AML-193 (cell line): Measurements from ENCODE around the gene IL1R2.
"Not testable (repeated sequence)": the region's sequence is repeated elsewhere in the genome, so short reads cannot be mapped to it uniquely, and the experiment has no call there.

Experiments
- DNase-seq, 2 experiments: peaks; one replicate each; lab custom pipeline; 2025; lab: John Stamatoyannopoulos, UW

The IL1R2 gene

GRCh38 chr2:102000012-102000411, 8.3 kb downstream of the IL1R2 start:
- no peak for DNase-seq

GRCh38 chr2:102000813-102001766, 9.3 kb downstream of the IL1R2 start:
- DNase-seq = no peak

GRCh38 chr2:102001767-102002142, 10.0 kb downstream of the IL1R2 start:
- DNase-seq = no peak

GRCh38 chr2:102002228-102002627, 10.5 kb downstream of the IL1R2 start:
- DNase-seq = no peak

- not testable (repeated sequence) for DNase-seq
Observed at GRCh38 chr2:102002909-102003308, 11.1 kb downstream of the IL1R2 start.

- DNase-seq = no peak
Observed at GRCh38 chr2:102003696-102004095, 11.9 kb downstream of the IL1R2 start.

- no peak for DNase-seq
Observed at GRCh38 chr2:102004581-102004980, 12.8 kb downstream of the IL1R2 start.

- DNase-seq = no peak
Observed at GRCh38 chr2:102005449-102005848, 13.7 kb downstream of the IL1R2 start.

- peak; percentile 43 to 58 for DNase-seq
Observed at GRCh38 chr2:102005989-102006885, 14.5 kb downstream of the IL1R2 start.

GRCh38 chr2:102006886-102007278, 15.1 kb downstream of the IL1R2 start:
- DNase-seq = no peak

- DNase-seq = no peak
Observed at GRCh38 chr2:102008490-102008889, 16.7 kb downstream of the IL1R2 start.

- DNase-seq = no peak
Observed at GRCh38 chr2:102009557-102009956, 17.8 kb downstream of the IL1R2 start.

- no peak for DNase-seq
Observed at GRCh38 chr2:102010902-102011301, 19.1 kb downstream of the IL1R2 start.

- no peak for DNase-seq
Observed at GRCh38 chr2:102012061-102012614, 20.4 kb downstream of the IL1R2 start.

GRCh38 chr2:102013206-102014040, 21.7 kb downstream of the IL1R2 start:
- DNase-seq = no peak

- DNase-seq = no peak
Observed at GRCh38 chr2:102014041-102014345, 22.2 kb downstream of the IL1R2 start.

GRCh38 chr2:102015399-102015798, 23.6 kb downstream of the IL1R2 start:
- no peak for DNase-seq

GRCh38 chr2:102016399-102016955, 24.7 kb downstream of the IL1R2 start:
- no peak for DNase-seq

GRCh38 chr2:102018823-102019445, 27.2 kb downstream of the IL1R2 start:
- no peak for DNase-seq

- DNase-seq = peak; percentile 46 to 53
Observed at GRCh38 chr2:102020596-102021170, 28.9 kb downstream of the IL1R2 start.

GRCh38 chr2:102021779-102022178, 30.0 kb downstream of the IL1R2 start:
- DNase-seq = no peak
